Left ventricle myocardium inferior (tissue), 1 donor: ENCODE measurements around the gene MDC1. TPM values are rescaled to one million over a fixed set of nuclear protein-coding genes. Genes with fewer than 3 reads are reported as not detected.

Experiments
- DNase-seq: peaks from one replicate; pipeline ENCODE4 v3.0.0-alpha.2; 2020
- H3K27ac ChIP-seq: fragments of 200-600 bp; replicated peaks from 2 replicates; pipeline ENCODE4 v1.8.0; 2021
- H3K27me3 ChIP-seq: fragments of 200-600 bp; 2 replicates; pipeline ENCODE4 v1.8.0; 2021; ENCODE audit warnings: low read depth
- H3K36me3 ChIP-seq: fragments of 200-600 bp; 2 replicates; pipeline ENCODE4 v1.8.0; 2021
- H3K4me1 ChIP-seq: fragments of 200-600 bp; 2 replicates; pipeline ENCODE4 v1.8.0; 2021
- H3K4me3 ChIP-seq: fragments of 200-600 bp; 2 replicates; pipeline ENCODE4 v1.8.0; 2021; ENCODE audit warnings: mild to moderate bottlenecking, moderate library complexity
- H3K9me3 ChIP-seq: fragments of 200-600 bp; replicated peaks from 2 replicates; pipeline ENCODE4 v1.8.0; 2021
- CTCF ChIP-seq: fragments of 200-600 bp; IDR thresholded peaks from 2 replicates; pipeline ENCODE4 v1.8.0; 2021; ENCODE audit warnings: antibody characterized with exemption, mild to moderate bottlenecking, borderline replicate concordance
- intact Hi-C: fragments of 100-400 bp; cut with micrococcal nuclease; formaldehyde crosslinking; loops from one replicate; pipeline ENCODE4 v1.11.0; 2022
- total RNA-seq: library from RNA; stranded (reverse); fragmentation: NEBNext Ultra II Directional; extraction: Animal tissue kit (Norgen Biotek cat#: 25700); gene quantifications from one replicate; pipeline ENCODE4 v1.2.1, GENCODE V29; 2021
- donor health status: DM: no; HTN: yes; CAD: no; lungs with severe emphysema.

Gene MDC1
- total RNA-seq, 1 donor from 2014 or later, result 14.1 TPM

- TF ChIP-seq CTCF, result no peak
- intact Hi-C loops, result loop anchor here (10.0 kb wide), 2 partner anchors 82 to 142 kb away; partner anchors contain the start of gene DDR1
- Histone ChIP-seq H3K27me3 (no peaks in the 10 kb centered on the region), H3K4me3 (peak within 1 kb of the TSS; percentile 93), H3K27ac (peak within 1 kb of the TSS; percentile 98), H3K36me3 (peaks cover 38% of the 10 kb centered on the region), H3K9me3 (no peaks in the 10 kb centered on the region), H3K4me1 (peaks cover 73% of the 10 kb centered on the region)
- peak; percentile 99 for DNase-seq
Observed at GRCh38 chr6:30742316-30743098, 25.4 kb upstream of the MDC1 start, which contains the start of gene FLOT1. Gene FLOT1, minus strand, starts transcription at chr6:30742687. Its CDS starts 498 bp downstream, at chr6:30742189.

DNA sequence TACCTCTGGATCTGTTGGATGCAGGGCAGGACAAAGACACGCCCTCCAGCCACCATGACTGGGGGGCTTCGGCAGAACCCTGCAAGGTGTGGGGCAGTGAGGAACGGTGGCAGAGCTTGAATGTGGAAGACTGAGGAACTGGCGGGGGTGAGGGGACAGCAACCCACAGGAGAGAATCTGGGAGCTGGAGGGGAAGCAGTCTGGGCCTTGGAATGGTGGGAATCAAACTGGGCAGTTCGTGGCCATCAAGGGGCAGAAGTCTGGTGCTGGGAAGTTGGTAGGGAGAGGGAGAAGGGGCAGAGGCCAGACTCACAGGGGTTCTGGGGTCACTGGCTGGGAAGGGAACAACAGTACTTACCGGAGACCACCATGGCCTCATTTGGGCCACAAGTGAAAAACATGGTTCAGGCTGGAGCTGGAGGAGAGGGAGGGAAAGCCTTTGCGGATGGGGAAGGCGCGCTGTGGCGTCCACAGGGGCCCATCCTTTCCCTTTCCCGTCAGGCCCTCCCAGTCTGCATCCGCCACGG lies 24.8 kb upstream of the MDC1 start:
- peaks cover 44% of the 10 kb centered on the region for H3K36me3 ChIP-seq
- DNase-seq, result peak; percentile 64
- peaks cover 71% of the 10 kb centered on the region for H3K4me1 ChIP-seq
- TF ChIP-seq CTCF, result no peak
- no peaks in the 10 kb centered on the region for H3K27me3 ChIP-seq
- intact Hi-C loops, result loop anchor here (10.0 kb wide), 2 partner anchors 83 to 143 kb away; partner anchors contain the start of gene DDR1
- peak overlapping the region; percentile 93 for H3K4me3 ChIP-seq
- H3K9me3 ChIP-seq, result no peaks in the 10 kb centered on the region
- H3K27ac ChIP-seq, result peak overlapping the region; percentile 98

- H3K4me1 ChIP-seq, result peaks cover 76% of the 10 kb centered on the region
- intact Hi-C loops, result loop anchor here (10.0 kb wide), 2 partner anchors 84 to 144 kb away; partner anchors contain the start of gene DDR1
- DNase-seq, result no peak
- H3K36me3 ChIP-seq, result peaks cover 51% of the 10 kb centered on the region
- no peak for TF ChIP-seq CTCF
- peak overlapping the region; percentile 93 for H3K4me3 ChIP-seq
- no peaks in the 10 kb centered on the region for H3K9me3 ChIP-seq
- peak overlapping the region; percentile 98 for H3K27ac ChIP-seq
- no peaks in the 10 kb centered on the region for H3K27me3 ChIP-seq
Observed at GRCh38 chr6:30741063-30741779, 24.1 kb upstream of the MDC1 start.

DNA sequence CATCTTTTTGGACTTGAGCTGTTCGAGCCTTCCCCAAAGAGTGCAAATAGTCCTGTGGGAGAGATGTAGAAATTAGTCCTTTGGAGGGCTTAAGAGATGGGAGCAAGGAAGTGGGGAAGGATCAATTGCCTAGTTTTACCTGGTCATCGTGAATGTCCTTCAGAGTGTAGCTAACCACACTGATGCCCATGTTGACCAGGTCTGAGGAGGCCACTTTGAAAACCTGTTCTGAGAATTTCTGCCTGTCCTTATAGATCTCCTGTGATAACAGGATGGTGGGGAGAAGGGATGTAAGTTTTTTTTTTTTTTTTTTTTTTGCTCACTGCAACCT lies 23.4 kb upstream of the MDC1 start:
- DNase-seq, result no peak
- H3K36me3 ChIP-seq, result peaks cover 58% of the 10 kb centered on the region
- TF ChIP-seq CTCF, result no peak
- peak overlapping the region; percentile 98 for H3K27ac ChIP-seq
- H3K4me1 ChIP-seq, result peaks cover 83% of the 10 kb centered on the region
- intact Hi-C loops, result loop anchor here (10.0 kb wide), 2 partner anchors 84 to 144 kb away; partner anchors contain the start of gene DDR1
- no peak overlapping the region for H3K4me3 ChIP-seq
- no peaks in the 10 kb centered on the region for H3K27me3 ChIP-seq
- no peaks in the 10 kb centered on the region for H3K9me3 ChIP-seq

DNA sequence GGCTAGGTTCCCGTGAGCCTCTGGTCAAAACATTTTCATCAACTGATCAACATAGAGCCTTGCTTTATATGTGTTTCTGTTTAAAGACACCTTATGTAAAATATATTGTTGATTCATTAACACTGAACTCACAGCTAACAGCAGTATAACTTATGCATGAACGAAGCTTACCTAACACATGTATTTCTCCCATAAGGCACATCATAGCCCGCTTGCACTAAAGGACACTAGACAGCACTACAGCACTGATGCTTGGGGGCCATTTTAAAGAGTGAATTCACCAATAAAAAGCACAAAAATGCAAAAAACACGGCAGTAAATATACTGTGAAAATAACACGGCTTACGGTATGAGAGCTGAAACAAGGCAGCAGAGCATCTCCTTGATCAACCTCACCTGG lies 21.5 kb upstream of the MDC1 start:
- Histone ChIP-seq H3K4me1 (peaks cover 72% of the 10 kb centered on the region), H3K27ac (peak overlapping the region; percentile 74)

More for the DNA sequence above, 21.5 kb upstream of the MDC1 start:
- no peak for TF ChIP-seq CTCF
- DNase-seq, result no peak
- Histone ChIP-seq H3K27me3 (no peaks in the 10 kb centered on the region), H3K4me3 (no peak overlapping the region), H3K9me3 (no peaks in the 10 kb centered on the region), H3K36me3 (peaks cover 78% of the 10 kb centered on the region)
- intact Hi-C loops, result no loop called here
